ENCODE results near the gene SEL1L3.
A peak's percentile ranks its signal among the peaks of the same experiment; 100 is the strongest.

The SEL1L3 gene

DNA sequence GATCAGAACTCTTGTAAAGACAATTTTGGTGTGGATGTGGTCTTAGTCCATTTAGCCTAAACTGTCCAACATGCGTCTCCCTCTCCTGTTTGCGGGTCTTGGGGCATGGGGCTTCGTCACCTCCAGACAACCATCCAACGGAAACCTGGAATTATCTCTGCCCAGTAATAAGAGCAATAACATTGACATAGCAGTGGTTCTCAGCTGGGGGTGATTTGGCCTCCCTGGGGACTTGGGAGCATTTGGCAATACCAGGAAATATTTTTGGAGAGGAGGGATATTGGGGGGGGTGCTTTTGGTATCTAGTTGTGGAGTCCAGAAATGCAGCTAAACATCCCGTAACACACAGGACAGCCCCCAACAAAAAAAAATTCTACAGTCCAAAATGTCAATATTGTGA, 47.2 kb downstream of the SEL1L3 start:
- no peak for DNase-seq

DNA sequence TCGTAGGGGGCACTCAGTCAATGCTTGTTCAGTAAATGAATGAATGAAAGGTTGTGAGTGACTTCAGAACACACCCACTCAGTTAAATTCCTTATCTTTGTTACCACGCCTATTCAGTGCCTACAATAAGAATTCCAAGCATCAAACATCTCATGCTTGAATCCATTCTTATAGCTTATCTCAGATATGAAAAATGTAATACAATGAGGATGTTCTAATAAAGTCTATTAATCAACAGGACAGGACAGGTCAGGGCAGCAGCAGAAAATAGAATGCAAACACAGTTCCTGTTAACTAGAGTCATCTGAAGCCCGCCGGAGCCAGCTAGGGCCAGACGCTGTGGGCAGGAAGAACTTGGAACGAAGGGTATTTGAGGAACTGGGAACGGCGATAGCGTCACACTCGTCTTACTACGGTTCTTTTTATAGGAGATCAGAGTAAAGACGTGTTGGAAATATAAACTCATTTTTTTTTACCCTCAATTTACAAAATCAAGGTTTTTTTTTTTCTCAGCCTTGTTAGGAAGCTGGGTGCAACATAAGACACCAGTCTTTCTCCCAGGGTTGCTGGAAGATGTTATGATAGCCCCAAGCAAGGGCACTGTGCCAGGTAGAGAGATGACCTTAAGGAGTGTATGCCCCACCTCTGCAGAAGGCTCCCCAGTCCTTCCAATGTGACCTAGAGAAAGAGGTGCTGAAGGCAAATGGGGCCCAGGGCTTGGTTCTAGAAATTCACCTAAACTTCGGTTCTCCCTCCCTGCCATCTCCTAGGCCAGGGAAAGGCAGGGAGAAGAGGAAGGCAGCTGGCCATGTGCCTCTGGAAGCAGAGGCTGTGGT, 48.3 kb downstream of the SEL1L3 start:
- DNase-seq = no peak

DNA sequence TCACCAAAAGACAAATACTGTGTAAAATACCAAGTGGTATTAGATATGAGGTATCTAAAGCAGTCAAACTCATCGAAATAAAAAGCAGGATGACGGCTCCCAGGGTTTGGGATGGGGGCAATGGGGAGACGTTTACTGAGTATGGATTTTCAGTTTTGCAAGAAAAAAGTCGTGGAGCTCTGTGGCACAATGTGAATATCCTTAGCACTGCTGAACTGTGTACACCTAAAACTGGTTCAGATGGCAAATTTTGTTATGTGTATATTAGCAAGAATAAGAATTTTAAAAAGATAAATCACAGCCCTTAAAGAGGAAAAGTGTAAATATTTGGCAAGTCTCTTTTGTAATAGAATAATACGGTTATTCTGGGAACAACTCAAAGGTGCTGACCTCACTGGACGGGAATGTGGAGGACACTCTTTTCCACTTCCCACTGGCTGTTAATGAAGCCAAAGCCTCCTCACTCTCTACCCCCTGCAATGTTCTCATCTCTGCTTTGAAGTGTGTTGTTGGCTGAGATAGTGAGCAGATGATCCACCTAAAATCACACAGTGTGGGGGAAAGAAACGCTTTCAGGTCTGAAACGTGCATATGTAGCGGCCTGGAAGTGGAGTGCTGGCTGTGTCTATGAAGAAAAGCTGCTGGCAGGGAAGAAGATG, 49.2 kb downstream of the SEL1L3 start:
- peak; percentile 77 for DNase-seq

DNA sequence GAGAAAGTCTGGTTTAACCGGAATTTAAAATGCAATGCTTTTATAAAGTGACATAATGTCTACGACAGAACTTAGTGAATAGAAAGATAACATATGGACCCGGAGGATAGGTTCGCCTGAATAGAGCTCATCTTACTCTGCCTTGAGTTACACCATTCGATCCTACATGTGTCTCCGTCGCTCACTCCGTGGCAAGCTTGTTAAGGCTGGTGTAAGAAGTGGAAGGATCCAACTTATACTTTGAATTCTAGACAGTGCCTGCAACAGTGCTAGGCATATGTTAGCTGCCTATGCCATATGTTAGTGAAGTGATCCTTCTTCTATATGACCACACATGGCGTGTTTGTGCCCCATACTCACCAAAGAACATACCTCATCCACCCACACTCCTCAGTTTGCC, 50.9 kb downstream of the SEL1L3 start:
- DNase-seq = no peak

DNA sequence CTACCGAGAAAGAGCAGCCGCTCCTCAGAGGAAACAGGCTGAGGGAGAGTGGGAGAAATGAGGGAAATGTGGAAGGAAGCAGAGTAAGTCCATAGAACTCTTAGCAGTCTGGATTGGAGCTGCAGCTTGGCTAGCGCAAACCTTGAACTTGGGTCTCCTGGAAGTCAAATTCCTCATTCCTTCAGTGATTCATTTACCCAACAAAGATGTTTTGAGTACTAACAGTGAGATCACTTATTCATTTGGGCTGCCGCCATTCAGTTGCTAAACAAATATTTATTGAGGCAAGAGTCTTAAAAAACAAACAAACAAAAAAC, 51.5 kb downstream of the SEL1L3 start:
- no peak for DNase-seq

DNA sequence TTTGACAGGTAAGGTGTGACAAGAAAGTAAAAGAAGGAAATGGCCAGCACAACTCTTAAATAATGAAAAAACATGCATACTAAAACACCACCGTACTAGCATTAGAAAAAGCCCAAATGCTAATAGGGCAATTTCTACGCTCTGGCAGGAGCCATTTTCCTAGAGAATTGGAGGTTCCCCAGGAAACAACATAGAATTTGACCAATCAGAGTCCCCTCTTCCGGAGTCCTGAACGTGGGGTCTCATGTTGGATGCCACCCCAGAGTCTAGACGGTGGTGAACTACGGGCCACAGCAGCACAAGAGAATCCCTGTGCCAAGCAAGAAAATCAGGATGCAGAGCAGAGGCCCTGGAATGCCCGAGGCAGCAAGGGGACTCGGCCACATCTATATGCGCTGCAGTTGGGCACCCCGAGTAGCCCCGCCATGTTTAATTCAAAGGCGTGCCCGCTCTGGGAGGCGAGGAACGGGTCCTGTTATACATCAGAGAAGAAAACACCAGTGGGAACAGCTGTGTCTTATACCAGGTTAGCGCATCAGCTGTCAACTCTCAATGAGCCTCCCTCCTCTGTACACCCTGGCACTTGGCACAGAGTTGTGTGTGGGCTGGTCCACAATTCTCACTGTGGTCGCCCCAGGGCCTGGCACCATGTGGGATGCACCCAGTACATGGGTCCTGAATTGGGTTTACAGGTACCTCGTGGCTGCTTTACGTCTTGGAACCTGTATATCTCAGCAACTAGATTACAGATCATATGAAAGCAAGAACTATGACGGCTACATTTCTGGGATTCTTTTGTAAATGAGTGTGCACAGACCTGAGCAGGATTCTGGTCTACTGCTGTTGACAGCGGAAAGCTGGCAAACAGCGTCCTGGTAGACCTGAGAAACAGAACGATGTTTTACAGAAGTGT, 52.1 kb downstream of the SEL1L3 start:
- no peak for DNase-seq

DNA sequence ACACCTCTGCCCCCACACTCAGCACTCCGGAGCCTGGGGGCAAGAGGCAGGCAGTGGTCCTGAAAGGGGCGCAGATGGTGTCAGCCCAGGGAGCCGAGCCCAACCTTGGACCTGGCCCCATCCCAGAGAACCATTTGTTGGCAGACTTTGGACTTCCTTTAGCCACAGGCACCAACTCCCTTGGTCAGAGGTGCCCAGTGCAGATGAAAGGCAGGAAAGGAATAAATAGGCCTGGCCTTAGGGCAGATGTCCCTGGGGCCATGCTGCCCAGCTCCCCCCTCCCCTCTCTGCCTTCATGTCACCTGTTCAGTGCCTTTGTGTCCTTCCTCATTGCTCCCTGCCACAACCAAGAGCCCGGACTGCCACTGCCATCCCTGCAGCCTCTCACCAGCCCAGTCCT, 52.8 kb downstream of the SEL1L3 start:
- DNase-seq = no peak

DNA sequence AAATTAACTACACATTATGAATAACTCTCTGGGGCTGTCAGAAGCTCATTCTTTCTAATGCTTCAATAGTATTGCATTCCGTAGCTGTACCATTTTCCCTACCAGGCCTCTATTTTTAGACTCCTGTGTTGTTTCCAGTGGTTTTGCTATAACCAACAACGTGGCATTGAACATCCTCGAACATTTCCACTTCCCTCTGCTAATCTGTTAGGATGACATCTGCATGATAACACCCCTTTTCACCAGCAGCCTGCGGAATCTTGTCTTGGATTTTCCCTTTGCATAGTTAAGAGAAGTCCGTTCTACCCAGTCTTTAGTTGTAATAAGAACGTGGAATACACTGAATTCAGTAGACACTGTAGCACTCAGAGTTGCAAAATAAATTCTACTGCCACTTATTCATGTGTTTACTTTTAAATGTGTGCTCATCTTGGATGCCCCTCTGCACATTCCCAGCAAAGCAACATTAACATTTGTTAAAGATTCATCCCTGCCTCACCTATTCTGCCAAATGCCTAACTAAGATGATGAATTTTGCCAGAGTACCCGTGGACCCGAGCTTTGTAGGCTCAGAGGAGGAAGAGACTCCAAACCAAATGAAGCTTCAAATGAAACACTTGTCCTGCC, 55.6 kb downstream of the SEL1L3 start:
- DNase-seq = peak; percentile 8

DNA sequence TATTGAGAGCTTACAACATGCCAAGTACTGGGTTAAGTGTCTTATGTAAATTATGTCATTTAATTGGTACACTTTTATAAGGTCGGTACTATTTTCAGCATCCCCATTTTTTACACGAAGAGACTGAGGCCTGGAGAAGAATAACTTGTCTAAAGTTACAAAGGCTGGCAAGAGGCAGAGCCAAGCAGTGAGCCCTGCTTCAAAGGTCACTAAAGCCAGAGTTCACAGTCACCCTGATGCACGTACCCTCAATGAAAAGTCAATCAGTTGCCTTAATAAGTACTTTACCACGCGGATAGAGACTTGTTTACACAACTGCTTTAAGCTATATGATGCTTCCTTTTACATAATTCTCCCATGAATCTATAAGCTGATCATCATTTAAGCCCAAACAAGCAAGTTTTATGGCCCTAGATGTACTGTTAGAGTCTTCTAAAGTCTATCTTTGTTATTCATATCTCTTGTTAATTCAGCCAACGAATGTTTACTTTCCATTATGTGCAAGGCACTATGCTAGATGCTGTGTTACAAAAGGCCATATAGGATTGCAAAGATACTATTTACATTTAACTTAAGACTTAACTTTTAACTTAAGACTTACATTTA, 57.4 kb downstream of the SEL1L3 start:
- no peak for DNase-seq

DNA sequence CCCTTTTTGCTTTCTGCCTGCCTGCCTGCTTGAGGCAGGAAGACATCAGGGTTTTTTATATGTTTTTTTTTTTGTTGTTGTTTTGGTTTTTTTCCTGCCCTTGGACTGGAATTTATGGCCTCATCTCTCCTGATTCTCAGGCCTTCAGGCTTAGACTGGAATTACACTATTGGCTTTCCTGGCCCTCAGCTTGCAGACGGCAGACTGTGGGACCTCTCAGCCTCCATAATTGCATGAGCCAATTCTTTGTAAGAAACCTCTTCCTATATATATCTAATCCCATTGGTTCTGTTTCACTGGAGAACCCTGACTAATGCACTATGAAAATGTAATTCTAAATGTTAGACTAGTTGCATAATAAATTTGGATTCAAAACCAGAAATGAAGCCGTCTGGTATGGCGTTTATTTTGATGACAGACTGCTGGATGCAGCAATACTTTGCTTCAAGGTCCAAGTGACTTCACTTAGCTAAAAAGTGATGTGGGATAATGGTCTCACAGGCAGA, 59.0 kb downstream of the SEL1L3 start:
- no peak for DNase-seq

DNA sequence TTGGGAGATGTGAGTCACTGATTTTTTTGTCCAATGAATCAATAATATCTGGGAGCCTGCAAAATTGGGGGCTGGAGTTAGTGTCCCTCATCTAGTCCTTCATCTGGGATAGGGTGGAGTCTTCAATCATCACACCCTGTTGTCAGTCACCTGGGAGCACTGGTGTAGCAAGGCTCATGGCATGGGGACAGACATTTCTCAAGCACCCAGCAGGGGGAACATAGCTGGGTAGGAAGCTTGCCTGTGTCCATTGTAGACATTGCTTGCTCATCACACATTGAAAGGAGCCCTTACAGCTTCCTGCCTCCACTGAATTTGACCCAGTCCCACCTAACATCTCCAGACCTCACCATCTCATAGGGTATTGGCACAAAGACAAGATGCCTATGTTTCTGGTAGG, 61.2 kb downstream of the SEL1L3 start:
- DNase-seq = no peak

DNA sequence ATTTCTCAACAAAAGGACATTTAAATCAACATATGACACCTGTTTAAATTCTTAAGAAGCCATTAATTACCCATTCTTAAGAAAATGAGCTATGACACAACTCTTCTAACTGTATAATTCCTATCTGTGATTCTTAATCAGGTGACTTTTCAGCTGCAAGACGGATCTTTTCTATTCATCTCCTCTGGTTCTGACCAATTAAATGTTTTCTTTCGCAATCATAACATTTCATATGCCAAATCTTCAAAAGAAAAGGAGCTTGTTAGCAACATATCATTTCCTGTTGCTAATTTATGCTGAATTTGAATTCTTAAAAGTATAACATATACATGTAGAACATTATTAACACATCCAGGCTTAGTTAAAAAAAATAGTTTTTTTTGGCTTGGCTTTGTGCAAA, 62.5 kb downstream of the SEL1L3 start:
- no peak for DNase-seq

DNA sequence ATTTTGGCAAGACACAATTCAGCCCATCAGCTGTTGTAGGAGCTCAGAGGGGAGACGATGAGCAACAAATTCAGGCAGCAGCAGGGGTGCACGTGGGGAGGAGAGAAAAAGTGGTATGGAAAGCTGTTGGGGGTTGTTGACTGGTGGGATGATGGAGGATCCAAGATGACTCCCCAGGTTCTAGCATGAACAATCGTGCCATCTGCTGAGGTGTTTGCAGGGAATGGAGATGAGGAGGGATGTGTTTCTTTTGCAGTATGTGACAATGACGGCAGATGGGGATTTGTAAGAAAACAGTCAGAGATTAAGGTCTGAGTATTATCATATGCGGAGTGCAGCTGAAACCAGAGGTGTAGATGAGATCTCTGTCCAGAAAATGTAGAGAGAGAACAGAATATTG, 63.3 kb downstream of the SEL1L3 start:
- no peak for DNase-seq

DNA sequence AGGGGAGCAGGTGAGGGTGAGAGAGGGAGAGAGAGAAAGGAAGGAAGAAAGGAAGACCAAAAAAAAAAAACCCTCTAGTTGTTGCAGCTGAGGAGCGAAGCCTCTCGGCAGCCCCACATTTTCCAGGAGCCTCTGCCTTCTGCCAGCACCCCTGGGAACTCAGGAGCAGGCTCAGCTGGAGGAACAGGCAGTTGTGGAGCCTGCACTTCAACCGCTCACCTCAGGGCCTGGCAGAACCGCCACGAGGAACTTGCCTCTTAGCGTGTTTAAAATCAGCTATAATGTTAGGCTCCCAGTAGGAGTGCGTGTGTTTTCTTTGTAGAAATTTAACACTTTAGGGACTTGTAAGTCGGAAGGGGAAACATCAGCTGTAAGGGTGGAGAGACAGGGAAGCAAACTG, 65.7 kb downstream of the SEL1L3 start:
- peak; percentile 62 for DNase-seq

DNA sequence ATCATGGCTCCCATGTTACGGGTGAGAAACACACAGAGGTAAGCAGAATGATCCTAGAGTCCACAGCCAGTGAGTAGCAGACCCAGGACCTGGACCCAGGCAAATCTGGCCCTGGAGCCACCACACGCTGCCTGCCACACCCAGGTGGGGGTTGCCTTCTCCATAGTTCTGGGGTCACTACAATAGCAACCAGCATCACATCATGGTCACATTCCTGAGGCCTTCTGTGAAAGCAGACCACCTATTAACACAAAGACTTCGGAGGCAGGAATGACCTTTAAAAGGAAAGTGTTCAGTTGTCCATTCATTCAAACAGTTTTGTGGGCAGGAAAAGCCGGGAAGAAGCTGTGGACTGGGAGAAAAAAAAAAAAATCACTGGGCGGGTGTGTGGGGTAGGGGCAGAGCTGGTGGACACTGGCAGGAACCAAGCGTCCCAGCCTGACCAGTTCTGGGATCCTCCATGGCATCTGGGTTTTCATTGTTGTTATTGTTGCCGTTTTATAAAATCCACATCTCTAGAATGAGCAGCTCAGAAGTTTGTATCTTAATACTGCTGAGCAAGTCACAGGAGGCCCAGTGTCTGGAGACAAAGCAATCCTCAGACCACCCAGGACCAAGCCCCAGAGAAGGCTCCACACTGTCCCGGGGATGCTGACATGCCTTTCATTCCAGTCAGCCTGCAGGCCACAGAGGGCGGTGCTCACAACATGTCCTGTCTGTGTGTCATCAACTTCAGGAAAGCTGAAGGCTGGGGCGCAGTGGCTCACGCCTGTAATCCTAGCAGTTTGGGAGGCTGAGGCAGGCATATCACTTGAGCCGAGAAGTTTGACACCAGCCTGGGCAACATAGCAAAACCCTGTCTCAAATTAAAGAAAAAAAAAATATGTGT, 67.0 kb downstream of the SEL1L3 start:
- peak; percentile 98 for DNase-seq

DNA sequence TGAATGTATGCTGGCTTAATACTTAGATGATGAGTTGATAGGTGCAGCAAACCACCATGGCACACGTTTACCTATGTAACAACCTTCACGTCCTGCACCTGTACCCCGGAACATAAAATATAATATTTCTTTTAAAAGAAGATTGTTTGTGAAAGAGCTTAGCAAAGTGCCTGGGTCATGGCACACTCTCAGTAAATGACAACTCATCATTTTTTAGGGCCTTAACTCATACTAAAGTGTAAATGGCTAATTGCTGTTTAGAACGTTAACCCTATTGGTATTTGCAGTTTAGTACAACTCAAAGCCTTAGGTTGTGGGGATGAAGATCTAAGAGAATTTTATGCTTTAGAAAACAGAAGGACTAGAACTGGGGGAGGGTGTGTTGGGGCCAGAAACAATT, 67.7 kb downstream of the SEL1L3 start:
- no peak for DNase-seq

DNA sequence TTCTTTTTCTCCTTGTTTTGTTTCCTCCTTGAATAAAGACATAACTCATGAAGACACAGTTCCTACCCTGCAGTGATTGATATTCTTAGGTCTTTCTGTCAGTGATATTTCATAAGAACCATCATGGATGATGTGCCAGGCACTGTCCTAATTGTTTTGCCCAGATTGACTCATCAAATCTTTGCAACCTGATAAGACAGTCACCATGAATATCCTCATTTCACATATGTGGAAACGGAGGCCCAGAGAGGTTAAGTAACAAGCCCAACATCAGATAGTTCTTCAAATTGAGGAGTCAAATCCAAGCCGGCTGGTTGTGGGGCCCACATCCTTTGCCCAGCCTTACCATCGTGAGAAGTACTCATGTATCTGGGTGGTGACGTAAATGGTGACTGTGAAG, 69.9 kb downstream of the SEL1L3 start:
- peak; percentile 40 for DNase-seq

DNA sequence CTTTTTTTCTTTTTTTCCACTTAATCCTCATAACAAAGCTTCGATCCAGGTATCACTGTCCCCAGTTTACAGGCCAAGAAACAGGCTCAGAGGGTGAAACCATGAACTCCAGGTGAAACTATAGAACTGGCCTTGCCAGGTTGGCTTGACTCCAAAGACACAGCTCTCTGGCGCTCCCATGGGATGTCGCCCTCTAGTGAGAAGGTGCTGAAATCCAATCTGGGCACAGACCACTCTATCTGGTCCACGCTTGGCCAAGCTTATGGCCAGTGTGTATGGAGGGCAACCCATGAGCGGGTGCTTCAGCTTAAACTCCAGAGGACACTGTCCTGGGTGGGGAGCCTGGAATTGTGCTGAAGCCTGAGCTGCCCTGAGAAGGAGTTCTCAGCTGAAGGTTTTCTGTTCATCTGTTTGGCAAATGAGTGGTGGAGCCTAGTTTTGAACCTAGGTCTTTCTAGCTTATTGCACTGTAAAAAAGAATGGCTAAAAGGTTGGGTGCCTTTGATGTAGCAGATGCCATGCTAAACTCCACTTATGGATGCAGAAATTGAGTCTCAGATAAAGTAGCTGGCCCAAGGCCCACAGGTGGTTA, 70.5 kb downstream of the SEL1L3 start:
- DNase-seq = peak; percentile 71

DNA sequence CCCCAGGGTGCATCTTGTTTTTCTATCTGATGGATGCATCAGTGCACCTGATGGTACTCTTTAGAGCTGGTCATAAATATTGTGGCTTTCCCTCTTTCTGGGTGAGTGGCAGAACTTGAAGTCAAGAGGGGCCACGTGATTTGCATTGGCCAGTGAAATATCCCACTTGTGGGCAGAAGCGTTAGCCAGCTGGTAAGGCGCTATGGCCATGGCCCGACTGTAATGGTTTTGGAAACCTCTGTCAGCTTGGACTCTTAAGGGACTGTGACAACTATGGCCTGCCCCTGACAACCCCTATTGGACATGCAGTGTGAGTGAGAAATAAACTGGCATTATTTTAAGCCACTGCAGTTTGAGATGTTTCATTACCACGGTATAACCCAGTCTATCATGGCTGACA, 72.8 kb downstream of the SEL1L3 start:
- DNase-seq = no peak

DNA sequence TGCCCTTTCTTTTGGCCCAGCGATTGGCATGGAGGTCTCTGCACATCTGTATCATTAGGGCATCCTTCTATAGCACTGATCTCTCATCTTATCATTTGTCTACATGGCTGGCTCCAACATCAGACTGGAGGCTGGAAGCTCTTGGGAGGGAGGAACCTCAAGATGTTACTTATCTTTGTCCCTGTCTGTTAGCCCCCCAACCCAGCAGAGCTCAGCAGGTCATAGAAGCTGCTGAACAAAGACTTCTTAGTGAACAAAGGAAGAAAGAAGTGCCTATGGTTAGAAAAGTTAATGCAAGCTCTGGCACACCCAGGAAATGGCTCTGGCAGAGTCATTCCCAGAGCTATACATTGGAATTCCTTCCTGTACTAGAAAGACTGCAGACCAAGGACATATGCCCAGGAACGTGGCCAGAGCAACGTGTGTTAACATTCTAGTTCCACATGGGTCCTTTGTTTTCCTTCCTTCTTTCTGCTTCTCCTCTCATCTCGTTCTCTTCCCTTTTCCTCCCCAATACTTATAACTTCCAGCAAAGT, 74.0 kb downstream of the SEL1L3 start:
- DNase-seq = no peak
